Esophagus (tissue), 2 donors: Measurements from ENCODE around the gene PRKAR1B. TPM values are rescaled to one million over a fixed set of nuclear protein-coding genes. Genes with fewer than 3 reads are reported as not detected.

ENCODE experiments used
- H3K27ac ChIP-seq, 2 donors: one replicate each; pipeline ENCODE4 v1.5.1; 2013; ENCODE audit warnings: low read depth in 2 of 2, mild to moderate bottlenecking in 2 of 2, inconsistent platforms in 1 of 2, low read length in 1 of 2, moderate library complexity in 1 of 2
- H3K27me3 ChIP-seq, 2 donors: one replicate each; pipeline ENCODE4 v1.6.1; 2013; ENCODE audit warnings: low read length in 2 of 2, control low read depth in 1 of 2, mild to moderate bottlenecking in 1 of 2; ENCODE audit not compliant: insufficient read depth in 2 of 2, control insufficient read depth in 1 of 2
- H3K36me3 ChIP-seq, 2 donors: one replicate each; pipeline ENCODE4 v1.6.1; 2013; ENCODE audit warnings: low read length in 1 of 2; ENCODE audit not compliant: control insufficient read depth in 2 of 2, insufficient read depth in 2 of 2
- H3K4me1 ChIP-seq, 2 donors: one replicate each; pipeline ENCODE4 v1.6.1; 2013; ENCODE audit warnings: low read length in 1 of 2; ENCODE audit not compliant: control insufficient read depth in 2 of 2, insufficient read depth in 2 of 2
- H3K4me3 ChIP-seq, 2 donors: one replicate each; pipeline ENCODE4 v1.5.1; 2013; ENCODE audit warnings: low read length in 2 of 2, mild to moderate bottlenecking in 2 of 2, low read depth in 1 of 2, moderate library complexity in 1 of 2
- H3K9me3 ChIP-seq, 2 donors: one replicate each; pipeline ENCODE4 v1.6.1; 2013; ENCODE audit warnings: mild to moderate bottlenecking in 2 of 2, low read depth in 1 of 2, low read length in 1 of 2, moderate library complexity in 1 of 2; ENCODE audit not compliant: control insufficient read depth in 2 of 2, insufficient read depth in 1 of 2
- WGBS, 2 donors: extraction: QIAGEN DNeasy Blood & Tissue Kit; methylation state at CpG; one replicate each; pipeline ENCODE4 v1.1.7; 2013; 5-methylcytosine and 5-hydroxymethylcytosine counted together
- polyA plus RNA-seq, 2 donors: library from polyadenylated mRNA; stranded (reverse); fragments of 200-250 nt; gene quantifications; one replicate each; pipeline ENCODE4 v1.2.3, GENCODE V29; 2013
- donor health status: healthy with polysubstance abuse.
- donor health status: Bipolar disorder and iron deficiency.

Gene PRKAR1B
- polyA plus RNA-seq, 2 donors: 10.4 to 10.9 TPM

DNA sequence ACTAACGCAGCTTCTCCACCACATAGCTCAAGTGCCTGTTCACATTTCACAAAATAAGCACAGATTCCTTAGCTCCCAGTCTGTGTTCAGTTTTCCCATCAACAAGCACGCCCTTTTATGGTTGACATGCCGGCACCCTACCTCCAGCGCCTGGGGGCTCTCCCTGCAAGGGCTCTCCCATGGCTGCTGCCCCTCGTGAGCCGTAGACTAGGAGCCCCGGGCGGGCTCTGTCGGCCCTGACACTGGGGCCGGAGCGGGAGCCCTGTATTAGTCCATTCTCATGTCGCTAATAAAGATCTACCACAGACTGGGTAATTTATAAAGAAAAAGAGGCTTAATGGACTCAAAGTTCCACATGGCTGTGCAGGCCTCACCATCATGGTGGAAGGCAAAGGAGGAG is 34.0 kb upstream of the PRKAR1B start:
- WGBS, 2 donors: 97 to 98% methylated on average over 12 of the region's 12 CpGs
- Histone ChIP-seq H3K4me1 (no peaks in the 10 kb centered on the region), H3K9me3 (no peaks in the 10 kb centered on the region), H3K4me3 (no peak overlapping the region), H3K27me3 (no peaks in the 10 kb centered on the region), H3K36me3 (peaks cover 10 to 48% of the 10 kb centered on the region in 2 donors), H3K27ac (no peak overlapping the region)

DNA sequence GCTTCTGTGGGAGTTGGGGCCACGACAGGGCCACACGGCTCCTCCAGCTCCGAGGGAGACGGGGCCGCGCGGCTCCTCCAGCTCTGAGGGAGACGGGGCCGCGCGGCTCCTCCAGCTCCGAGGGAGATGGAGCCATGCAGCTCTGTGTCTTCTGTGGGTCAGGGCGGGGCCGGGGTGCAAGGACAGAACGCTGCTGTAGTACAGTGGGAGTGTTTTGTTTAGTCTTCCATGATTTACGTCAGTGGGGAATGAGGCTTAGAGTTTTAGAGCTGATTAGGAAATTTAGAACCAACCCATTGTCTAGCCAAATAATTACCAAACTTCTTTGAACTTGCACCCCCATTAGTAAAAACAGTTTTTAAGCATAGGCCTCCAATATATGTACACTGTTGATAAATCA is 32.9 kb upstream of the PRKAR1B start:
- 94 to 95% methylated on average over 16 of the region's 16 CpGs for whole genome bisulfite sequencing, 2 donors
- Histone ChIP-seq H3K36me3 (peaks cover 11 to 52% of the 10 kb centered on the region in 2 donors), H3K4me3 (no peak overlapping the region), H3K27ac (no peak overlapping the region), H3K27me3 (no peaks in the 10 kb centered on the region), H3K9me3 (no peaks in the 10 kb centered on the region), H3K4me1 (no peaks in the 10 kb centered on the region)

GRCh38 chr7:759569-759968 is 32.5 kb upstream of the PRKAR1B start:
- Histone ChIP-seq H3K27me3 (no peaks in the 10 kb centered on the region), H3K27ac (no peak overlapping the region), H3K9me3 (no peaks in the 10 kb centered on the region), H3K4me3 (no peak overlapping the region), H3K36me3 (peaks cover 12 to 52% of the 10 kb centered on the region in 2 donors), H3K4me1 (no peaks in the 10 kb centered on the region)
- WGBS, 2 donors: 89 to 90% methylated on average over 8 of the region's 8 CpGs

DNA sequence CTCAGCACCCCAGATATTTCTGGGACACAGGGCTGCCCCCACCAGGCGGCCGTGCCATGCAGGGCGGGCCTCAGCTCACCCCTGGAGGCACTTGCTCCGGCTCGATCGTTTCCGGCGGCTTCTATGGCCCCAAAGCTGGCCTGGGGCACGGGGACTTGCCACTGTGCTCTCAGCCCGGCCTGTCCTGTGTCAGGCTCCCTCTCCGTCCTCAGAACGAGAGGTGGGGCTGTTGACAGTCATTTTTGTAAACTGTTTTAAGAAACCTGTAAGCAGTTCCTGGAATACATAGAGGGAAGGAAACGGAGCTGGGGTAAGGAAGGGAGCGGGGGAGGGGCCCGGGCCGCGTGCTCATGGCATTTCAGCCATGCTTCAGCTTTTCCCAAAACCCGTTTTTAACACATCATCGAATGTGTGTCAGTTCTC is 30.7 kb upstream of the PRKAR1B start:
- peaks cover 12 to 42% of the 10 kb centered on the region in 2 donors for H3K36me3 ChIP-seq
- no peaks in the 10 kb centered on the region for H3K27me3 ChIP-seq
- no peak overlapping the region for H3K4me3 ChIP-seq
- H3K9me3 ChIP-seq: no peaks in the 10 kb centered on the region
- H3K4me1 ChIP-seq: no peaks in the 10 kb centered on the region
- H3K27ac ChIP-seq: no peak overlapping the region
- 76 to 83% methylated on average over 19 of the region's 19 CpGs for WGBS, 2 donors

- Histone ChIP-seq H3K9me3 (no peaks in the 10 kb centered on the region), H3K36me3 (peaks cover 12 to 45% of the 10 kb centered on the region in 2 donors), H3K4me3 (no peak overlapping the region), H3K27ac (no peak overlapping the region), H3K4me1 (no peaks in the 10 kb centered on the region), H3K27me3 (no peaks in the 10 kb centered on the region)
- WGBS, 2 donors: 87 to 88% methylated on average over 34 to 35 of the region's 35 CpGs
Observed at GRCh38 chr7:756928-757560, 30.0 kb upstream of the PRKAR1B start.

- Histone ChIP-seq H3K36me3 (peaks cover 8 to 40% of the 10 kb centered on the region in 2 donors), H3K4me3 (no peak overlapping the region), H3K9me3 (no peaks in the 10 kb centered on the region), H3K4me1 (no peaks in the 10 kb centered on the region), H3K27ac (no peak overlapping the region), H3K27me3 (no peaks in the 10 kb centered on the region)
- 93 to 95% methylated on average over 29 to 30 of the region's 30 CpGs for WGBS, 2 donors
Observed at GRCh38 chr7:756231-756927, 29.3 kb upstream of the PRKAR1B start.

DNA sequence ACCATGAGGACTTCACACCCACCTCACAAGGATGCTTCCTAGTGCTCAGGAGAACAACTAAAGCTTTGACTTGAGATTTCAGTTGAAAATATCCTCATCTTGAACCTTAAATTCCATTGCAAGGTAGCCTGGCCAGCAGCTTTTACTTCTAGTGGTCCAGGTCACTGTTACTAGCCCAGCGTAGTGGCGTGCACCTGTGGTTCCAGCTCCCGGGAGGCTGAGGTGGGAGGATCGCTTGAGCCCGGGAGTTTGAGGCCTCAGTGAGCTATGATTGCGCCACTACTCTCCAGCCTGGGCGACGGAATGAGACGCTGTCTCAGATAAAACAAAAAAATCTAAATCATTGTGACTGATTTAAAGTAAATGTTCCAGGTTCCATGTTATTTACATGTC is 28.3 kb upstream of the PRKAR1B start:
- Histone ChIP-seq H3K36me3 (peaks cover 8 to 36% of the 10 kb centered on the region in 2 donors), H3K27ac (no peak overlapping the region), H3K27me3 (no peaks in the 10 kb centered on the region), H3K9me3 (no peaks in the 10 kb centered on the region), H3K4me1 (no peaks in the 10 kb centered on the region), H3K4me3 (no peak overlapping the region)
- 87 to 96% methylated on average over 9 of the region's 9 CpGs for WGBS, 2 donors

- no peaks in the 10 kb centered on the region for H3K9me3 ChIP-seq
- no peaks in the 10 kb centered on the region for H3K4me1 ChIP-seq
- H3K27me3 ChIP-seq: no peaks in the 10 kb centered on the region
- WGBS, 2 donors: 94 to 95% methylated on average over 49 of the region's 49 CpGs
- H3K36me3 ChIP-seq: peaks cover 8 to 36% of the 10 kb centered on the region in 2 donors
- H3K4me3 ChIP-seq: no peak overlapping the region
- no peak overlapping the region for H3K27ac ChIP-seq
Observed at GRCh38 chr7:754531-755412, 27.7 kb upstream of the PRKAR1B start.

DNA sequence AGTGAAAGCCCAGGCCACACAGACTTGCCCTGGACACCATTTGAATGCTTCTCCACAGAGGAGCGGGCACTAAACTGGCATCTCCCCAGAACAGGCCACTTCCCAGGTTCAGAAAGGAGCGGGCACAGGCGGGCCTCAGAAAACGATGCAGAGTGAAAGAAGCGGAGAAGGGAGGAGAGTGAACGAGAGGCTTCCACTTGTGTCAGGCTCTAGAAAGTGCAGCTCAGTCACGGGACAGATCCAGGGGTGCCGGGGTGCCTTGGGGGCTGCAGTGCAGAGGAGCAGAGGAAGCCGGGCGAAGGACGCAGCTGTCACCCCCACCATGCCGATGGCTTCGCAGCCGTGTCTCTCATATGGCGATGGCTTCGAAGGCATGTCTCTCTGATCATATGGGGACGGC is 26.1 kb upstream of the PRKAR1B start:
- H3K4me1 ChIP-seq: no peaks in the 10 kb centered on the region
- no peaks in the 10 kb centered on the region for H3K9me3 ChIP-seq
- no peaks in the 10 kb centered on the region for H3K27me3 ChIP-seq
- no peak overlapping the region for H3K4me3 ChIP-seq
- 97 to 98% methylated on average over 17 of the region's 17 CpGs for WGBS, 2 donors
- peaks cover 8 to 36% of the 10 kb centered on the region in 2 donors for H3K36me3 ChIP-seq
- H3K27ac ChIP-seq: no peak overlapping the region
